GM12874 (cell line): Measurements from ENCODE around the gene LSM12.

ENCODE experiments used
- TF ChIP-seq, protein P1 (sequence below): IDR thresholded peaks from 2 replicates; pipeline ENCODE4 v1.5.1; 2011; ENCODE audit warnings: low read depth, mild to moderate bottlenecking, control low read depth, low read length, moderate library complexity; ENCODE audit not compliant: insufficient read depth

LSM12 gene

DNA sequence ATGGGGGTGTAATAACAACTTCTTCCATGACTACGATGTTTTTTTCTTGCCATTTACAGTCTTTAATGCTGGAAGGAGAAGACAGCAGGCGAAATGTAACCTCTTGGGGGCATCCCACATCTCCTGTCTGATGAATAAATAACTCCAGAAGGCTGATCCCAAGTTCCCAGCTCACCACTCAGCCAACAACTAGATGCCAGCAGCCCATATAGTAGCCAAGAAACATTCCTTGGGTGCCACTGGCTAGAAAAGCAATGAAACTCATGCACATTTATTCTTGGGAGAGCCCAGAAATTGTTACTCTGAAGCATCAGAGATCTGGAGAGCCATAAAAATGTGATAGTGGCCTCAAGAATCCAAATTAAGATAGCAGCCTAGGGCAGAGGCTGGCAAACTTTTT, 29.0 kb downstream of the LSM12 start:
- TF ChIP-seq, protein P1, sequence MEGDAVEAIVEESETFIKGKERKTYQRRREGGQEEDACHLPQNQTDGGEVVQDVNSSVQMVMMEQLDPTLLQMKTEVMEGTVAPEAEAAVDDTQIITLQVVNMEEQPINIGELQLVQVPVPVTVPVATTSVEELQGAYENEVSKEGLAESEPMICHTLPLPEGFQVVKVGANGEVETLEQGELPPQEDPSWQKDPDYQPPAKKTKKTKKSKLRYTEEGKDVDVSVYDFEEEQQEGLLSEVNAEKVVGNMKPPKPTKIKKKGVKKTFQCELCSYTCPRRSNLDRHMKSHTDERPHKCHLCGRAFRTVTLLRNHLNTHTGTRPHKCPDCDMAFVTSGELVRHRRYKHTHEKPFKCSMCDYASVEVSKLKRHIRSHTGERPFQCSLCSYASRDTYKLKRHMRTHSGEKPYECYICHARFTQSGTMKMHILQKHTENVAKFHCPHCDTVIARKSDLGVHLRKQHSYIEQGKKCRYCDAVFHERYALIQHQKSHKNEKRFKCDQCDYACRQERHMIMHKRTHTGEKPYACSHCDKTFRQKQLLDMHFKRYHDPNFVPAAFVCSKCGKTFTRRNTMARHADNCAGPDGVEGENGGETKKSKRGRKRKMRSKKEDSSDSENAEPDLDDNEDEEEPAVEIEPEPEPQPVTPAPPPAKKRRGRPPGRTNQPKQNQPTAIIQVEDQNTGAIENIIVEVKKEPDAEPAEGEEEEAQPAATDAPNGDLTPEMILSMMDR: no peak

DNA sequence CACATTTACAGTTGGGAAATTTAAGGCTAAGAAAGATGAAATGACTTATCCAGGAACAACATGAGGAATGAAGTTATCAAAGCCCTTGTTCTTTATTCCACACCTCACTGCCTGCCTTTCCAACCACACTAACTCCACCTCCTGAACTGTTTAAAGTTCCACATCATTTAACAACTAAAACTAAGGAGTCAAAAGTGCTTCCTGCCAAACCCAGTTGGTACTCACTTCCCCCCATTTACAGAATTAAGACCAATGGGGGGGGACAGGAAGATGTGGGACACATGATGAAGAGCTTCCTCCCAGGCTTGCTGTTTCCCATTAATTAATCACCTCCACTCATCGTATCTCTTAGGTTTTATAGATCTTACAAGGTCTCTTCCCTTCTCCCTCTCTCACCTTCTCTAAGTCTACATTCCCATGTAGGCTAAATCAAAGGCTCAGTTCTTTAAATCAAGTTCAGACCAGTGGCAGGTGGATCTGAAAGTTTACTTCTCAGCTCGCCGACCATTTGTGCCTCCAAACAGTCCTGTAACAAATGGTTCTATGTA, 32.5 kb downstream of the LSM12 start:
- TF ChIP-seq, protein P1: no peak

GRCh38 chr17:44030482-44030881, 36.0 kb downstream of the LSM12 start:
- TF ChIP-seq, protein P1: no peak

DNA sequence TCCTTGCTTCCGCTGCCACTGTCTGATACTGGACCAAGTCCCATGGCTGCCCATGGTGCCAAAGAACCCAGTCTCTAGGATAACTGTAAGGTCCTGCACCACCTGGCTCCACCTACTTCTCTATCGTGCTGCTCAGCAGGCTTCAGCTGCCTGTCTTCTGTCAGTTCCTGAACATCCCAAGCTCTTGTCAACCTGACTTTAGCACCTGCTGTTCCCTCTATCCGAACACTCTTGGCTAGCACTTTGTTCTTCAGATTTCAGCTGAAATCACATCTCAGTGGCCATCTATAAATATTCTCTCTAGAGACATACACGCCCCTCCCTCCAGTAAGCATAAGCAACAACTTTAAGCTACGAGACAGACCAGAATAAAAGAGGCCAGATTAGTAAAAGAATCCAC, 36.7 kb downstream of the LSM12 start:
- TF ChIP-seq, protein P1: no peak

DNA sequence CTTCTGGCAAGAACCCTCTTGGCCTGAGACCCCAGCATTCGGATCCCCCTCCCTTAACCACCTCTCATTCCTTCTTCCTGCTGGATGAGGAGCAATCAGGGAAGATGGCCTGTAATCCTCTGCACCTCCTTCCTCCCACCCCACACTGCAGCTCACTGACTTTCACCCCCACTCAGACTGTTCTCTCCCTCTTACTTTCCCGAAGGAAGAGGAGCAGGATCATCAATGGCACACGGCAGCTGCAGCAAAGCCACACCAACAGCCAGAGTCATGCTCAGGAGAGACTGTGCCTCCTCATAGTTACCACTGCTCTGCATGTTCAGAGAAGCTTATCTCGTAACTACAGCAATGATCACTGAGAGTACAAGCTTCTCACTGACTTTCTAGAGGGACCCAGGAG, 41.6 kb downstream of the LSM12 start:
- TF ChIP-seq, protein P1: no peak

DNA sequence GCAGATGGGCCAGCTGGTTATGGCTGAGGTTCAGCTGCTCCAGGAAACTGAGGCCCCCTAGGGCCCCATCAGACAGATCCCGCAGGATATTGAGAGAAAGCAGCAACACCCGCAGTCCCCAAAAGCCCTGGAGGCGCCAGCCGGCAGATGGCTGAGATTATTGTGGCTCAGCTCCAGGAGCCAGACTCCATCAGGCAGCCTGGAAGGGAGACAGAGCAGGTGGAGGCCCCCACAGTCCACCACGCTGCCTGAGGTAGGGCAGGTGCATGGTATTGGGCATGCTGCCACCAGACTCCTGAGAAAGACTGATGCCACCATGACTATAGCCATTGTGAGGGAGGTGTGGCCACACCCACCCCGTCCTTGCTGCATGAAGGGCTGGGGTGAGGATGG, 42.2 kb downstream of the LSM12 start:
- TF ChIP-seq, protein P1: no peak

DNA sequence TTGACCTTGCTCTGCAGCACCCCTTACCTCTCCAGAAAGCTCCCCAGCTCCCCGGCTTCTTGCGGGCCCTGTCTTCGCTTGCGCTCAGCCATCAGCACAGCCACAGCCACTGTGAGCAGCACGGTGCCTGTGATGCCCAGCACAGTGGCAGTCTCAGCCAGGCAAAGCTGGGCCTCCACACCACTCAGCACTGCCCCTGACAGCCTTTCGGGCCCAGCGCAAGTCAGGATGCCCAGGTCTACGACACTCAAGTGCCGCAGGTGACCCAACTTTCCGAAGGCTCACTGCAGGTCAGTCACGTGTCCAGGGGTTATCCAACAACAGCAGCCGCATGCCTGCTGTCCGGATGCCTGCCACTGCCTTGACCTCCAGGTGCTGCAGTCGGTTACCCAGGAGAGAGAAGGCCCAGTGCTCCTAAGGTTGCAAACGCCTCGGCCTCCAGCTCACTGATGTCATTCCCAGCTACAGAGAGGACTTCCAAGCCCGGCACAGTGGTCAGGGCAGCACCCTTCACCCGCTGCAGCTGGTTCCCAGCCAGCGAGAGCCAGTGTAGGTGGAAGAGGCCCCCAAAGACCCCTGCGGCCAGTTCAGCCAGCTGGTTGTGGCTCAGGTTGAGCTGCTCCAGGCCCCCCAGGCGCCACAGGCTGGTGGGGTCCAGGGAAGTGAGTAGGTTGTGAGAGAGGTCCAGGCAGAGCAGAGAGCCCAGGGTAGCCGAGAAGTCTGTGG, 42.8 kb downstream of the LSM12 start:
- TF ChIP-seq, protein P1: no peak
